K562 (cell line): ENCODE data around the gene FOXP4. TPM values are rescaled to one million over a fixed set of nuclear protein-coding genes. Genes with fewer than 3 reads are reported as not detected.

ENCODE experiments used
- ATAC-seq: fragments of 200-7000 bp; cut with Tn5 transposase; 3 replicates; pipeline ENCODE4 v1.9.1; 2020; ENCODE audit warnings: moderate library complexity
- BruUV-seq: library from RNA; stranded (reverse); fragments of 400-500 nt; replicated peaks from 2 replicates; lab custom pipeline; 2021; lab: Mats Ljungman, UMichigan
- CTCF ChIA-PET: fragments of 300-600 bp; formaldehyde crosslinking; extraction: SDS; loops from one replicate; lab custom pipeline; 2021; ENCODE audit warnings: low intra/inter-chr PET ratio; lab: Yijun Ruan, JAX
- POLR2A ChIA-PET: fragments of 300-600, 350-650 bp; sonication (Branson Sonifier 250); formaldehyde crosslinking; extraction: SDS; loops from one replicate; lab custom pipeline; 2021; ENCODE audit warnings: antibody characterized with exemption, inconsistent platforms; lab: Yijun Ruan, JAX
- DNase-seq, 4 experiments: peaks; one replicate each; pipeline versions ENCODE4 v3.0.0 to v3.0.0-alpha.2; 2011 to 2018; ENCODE audit warnings: low spot score in 3 of 4, mixed read lengths in 3 of 4; ENCODE audit errors: extremely low read depth in 1 of 4
- FAIRE-seq: peaks from 2 replicates; lab custom pipeline; 2011; peaks lifted over from hg19 to GRCh38; lab: Jason Lieb, UNC
- H2AFZ ChIP-seq: 2 replicates; pipeline ENCODE4 v1.6.0; 2011; ENCODE audit warnings: low read depth, low read length, control low read depth, inconsistent platforms
- H3K27ac ChIP-seq: fragments of 200-600 bp; 3 replicates; pipeline ENCODE4 v1.8.0; 2011; ENCODE audit warnings: low read depth, mild to moderate bottlenecking, control low read depth, inconsistent platforms, low read length, moderate library complexity, mixed read lengths; ENCODE audit errors: extremely low read depth
- H3K27me3 ChIP-seq, 2 experiments: fragments of 300-600 bp in 1 of 2; 2 replicates in 1 of 2; 3 replicates in 1 of 2; pipeline versions ENCODE4 v1.6.0 to v1.8.0; 2011; ENCODE audit warnings: inconsistent platforms in 2 of 2, low read length in 2 of 2, mild to moderate bottlenecking in 1 of 2, mixed read lengths in 1 of 2, moderate library complexity in 1 of 2; ENCODE audit not compliant: control insufficient read depth in 2 of 2, insufficient read depth in 2 of 2
- H3K36me3 ChIP-seq: fragments of 300-600 bp; 3 replicates; pipeline ENCODE4 v1.8.0; 2011; ENCODE audit warnings: mild to moderate bottlenecking, low read length, inconsistent platforms; ENCODE audit not compliant: control insufficient read depth, insufficient read depth
- H3K4me1 ChIP-seq, 2 experiments: fragments of 200-600 bp in 1 of 2; replicated peaks in 1 of 2; 2 replicates in 1 of 2; 3 replicates in 1 of 2; pipeline versions ENCODE4 v1.5.1 to v1.8.0; 2011; ENCODE audit warnings: inconsistent platforms in 2 of 2, low read length in 2 of 2, mild to moderate bottlenecking in 1 of 2, mixed read lengths in 1 of 2, moderate library complexity in 1 of 2; ENCODE audit not compliant: control insufficient read depth in 2 of 2, insufficient read depth in 2 of 2
- H3K4me2 ChIP-seq: 2 replicates; pipeline ENCODE4 v1.6.1; 2011; ENCODE audit warnings: low read length, control low read depth, inconsistent platforms, mixed read lengths; ENCODE audit not compliant: insufficient read depth
- H3K4me3 ChIP-seq: fragments of 200-600 bp; sonication (generic), shearing (Covaris generic); 2 replicates; pipeline ENCODE4 v1.5.1; 2016; ENCODE audit warnings: control low read depth, inconsistent platforms
- H3K79me2 ChIP-seq: fragments of 200-600 bp; 3 replicates; pipeline ENCODE4 v1.8.0; 2011; ENCODE audit warnings: low read length, inconsistent platforms; ENCODE audit not compliant: control insufficient read depth, insufficient read depth
- H3K9ac ChIP-seq, 2 experiments: 2 replicates each; pipeline versions ENCODE4 v1.6.0 to v1.6.1; 2011; ENCODE audit warnings: low read depth in 2 of 2, low read length in 2 of 2, control low read depth in 1 of 2, inconsistent platforms in 1 of 2, mild to moderate bottlenecking in 1 of 2, mixed read lengths in 1 of 2; ENCODE audit not compliant: insufficient read depth in 1 of 2
- H3K9me1 ChIP-seq: one replicate; pipeline ENCODE4 v1.6.0; 2011; ENCODE audit warnings: inconsistent platforms, mild to moderate bottlenecking, low read length, moderate library complexity; ENCODE audit not compliant: control insufficient read depth, insufficient read depth
- H3K9me3 ChIP-seq: replicated peaks from 2 replicates; pipeline ENCODE4 v1.5.1; 2011; ENCODE audit warnings: low read depth, low read length, inconsistent platforms; ENCODE audit not compliant: control insufficient read depth, insufficient read depth
- H4K20me1 ChIP-seq: replicated peaks from 2 replicates; pipeline ENCODE4 v1.6.1; 2011; ENCODE audit warnings: low read length, inconsistent platforms, mixed read lengths; ENCODE audit not compliant: control insufficient read depth, insufficient read depth
- ARID3A ChIP-seq: IDR thresholded peaks from 2 replicates; pipeline ENCODE4 v1.6.1; 2012; ENCODE audit warnings: low read depth, low read length, improper control_type of control experiment, borderline replicate concordance
- CEBPB ChIP-seq: fragments of 450-650 bp; IDR thresholded peaks from 2 replicates; pipeline ENCODE4 v1.6.1; 2016; ENCODE audit warnings: missing genetic modification characterization, missing compliant biosample characterization
- ETV6 ChIP-seq, 3 experiments: fragments of 150-350 bp in 1 of 3; sonication (generic) in 1 of 3; formaldehyde crosslinking in 1 of 3; IDR thresholded peaks; 2 replicates each; pipeline versions ENCODE4 v1.6.1 to v1.8.0; 2014 to 2022; ENCODE audit warnings: borderline replicate concordance in 2 of 3, low read depth in 2 of 3, antibody characterized with exemption in 1 of 3, low read length in 1 of 3, mild to moderate bottlenecking in 1 of 3, missing genetic modification reagents in 1 of 3
- FOSL1 ChIP-seq: fragments of 200-800 bp; sonication (Bioruptor generic); conservative IDR thresholded peaks from 2 replicates; pipeline ENCODE4 v1.6.1; 2016; ENCODE audit warnings: missing genetic modification characterization, missing compliant biosample characterization
- GTF2B ChIP-seq: IDR thresholded peaks from 2 replicates; pipeline ENCODE4 v1.6.1; 2011; ENCODE audit not compliant: insufficient read length; ENCODE audit errors: extremely low read depth
- HNRNPL ChIP-seq: fragments of 200-400 bp; formaldehyde crosslinking; IDR thresholded peaks from 2 replicates; pipeline ENCODE4 v1.6.1; 2017; ENCODE audit warnings: low read depth, mild to moderate bottlenecking, low read length
- KLF6 ChIP-seq: fragments of 250-450 bp; sonication (Bioruptor Pico); IDR thresholded peaks from 2 replicates; pipeline ENCODE4 v1.4.0; 2020; ENCODE audit warnings: mild to moderate bottlenecking, moderate library complexity, borderline replicate concordance
- MTA2 ChIP-seq: fragments of 450-650 bp; IDR thresholded peaks from 2 replicates; pipeline ENCODE4 v1.6.1; 2016; ENCODE audit warnings: low read depth
- NFIX ChIP-seq: fragments of 250-450 bp; sonication (Bioruptor Pico); IDR thresholded peaks from 2 replicates; pipeline ENCODE4 v1.4.0; 2020; ENCODE audit warnings: low read depth, mild to moderate bottlenecking, moderate library complexity
- PHB2 ChIP-seq: fragments of 450-650 bp; IDR thresholded peaks from 2 replicates; pipeline ENCODE4 v1.6.1; 2017; ENCODE audit warnings: low read depth
- PHF21A ChIP-seq: fragments of 450-650 bp; IDR thresholded peaks from 2 replicates; pipeline ENCODE4 v1.6.1; 2017; ENCODE audit warnings: low read depth, borderline replicate concordance
- POLR2AphosphoS5 ChIP-seq: IDR thresholded peaks from 2 replicates; pipeline ENCODE4 v1.6.1; 2011; ENCODE audit warnings: mild to moderate bottlenecking, low read depth, low read length, moderate library complexity; ENCODE audit not compliant: control insufficient read depth, insufficient read depth
- POLR2B ChIP-seq: fragments of 450-650 bp; IDR thresholded peaks from 2 replicates; pipeline ENCODE4 v1.6.1; 2018; ENCODE audit warnings: low read depth; ENCODE audit not compliant: partially characterized antibody
- PPARD ChIP-seq: fragments of 250-450 bp; sonication (Bioruptor Pico); IDR thresholded peaks from 2 replicates; pipeline ENCODE4 v1.8.0; 2022; ENCODE audit warnings: inconsistent platforms, mild to moderate bottlenecking, moderate library complexity
- RBM15 ChIP-seq: fragments of 200-400 bp; formaldehyde crosslinking; IDR thresholded peaks from 2 replicates; pipeline ENCODE4 v1.6.1; 2018; ENCODE audit warnings: mild to moderate bottlenecking, low read length, moderate library complexity; ENCODE audit not compliant: insufficient read depth
- TCF7L2 ChIP-seq: fragments of 150-350 bp; IDR thresholded peaks from 2 replicates; pipeline ENCODE4 v1.6.1; 2016; ENCODE audit warnings: low read depth, mild to moderate bottlenecking, low read length, moderate library complexity
- TGIF2 ChIP-seq: sonication (generic); formaldehyde crosslinking; IDR thresholded peaks from 2 replicates; pipeline ENCODE4 v1.8.1; 2022; ENCODE audit warnings: mild to moderate bottlenecking, missing genetic modification reagents, moderate library complexity
- TRIM24 ChIP-seq, 2 experiments: fragments of 450-650 bp; IDR thresholded peaks; 2 replicates each; pipeline ENCODE4 v1.6.1; 2016
- WGBS: fragments of 100-300 bp; shearing (Covaris generic); methylation state at CpG from one replicate; pipeline ENCODE4 v1.1.6; 2016; ENCODE audit warnings: low coverage, mixed read lengths; ENCODE audit not compliant: insufficient coverage; ENCODE audit errors: missing lambda C conversion rate; 5-methylcytosine and 5-hydroxymethylcytosine counted together
- in situ Hi-C: fragments of 300-500 bp; cut with MboI; formaldehyde crosslinking; loops from 4 replicates; pipeline ENCODE4 v1.15.0; 2018; ENCODE audit warnings: inconsistent platforms, mixed read lengths
- intact Hi-C: fragments of 100-400 bp; cut with micrococcal nuclease; formaldehyde crosslinking; loops from 2 replicates; pipeline ENCODE4 v1.14.2; 2022
- polyA plus RNA-seq, 8 experiments: library from polyadenylated mRNA; depleted of rRNA in 4 of 8; stranded (reverse) in 5 of 8; unstranded in 3 of 8; fragments of >200 nt; fragmentation: Nextera tagmentation in 2 of 8; fragmentation: Illumina TruSeq in 1 of 8; extraction: Ambion mirVana in 2 of 8; extraction: Trizol in 1 of 8; gene quantifications; 2 replicates each; pipeline versions ENCODE4 v1.2.1 to v1.2.3, GENCODE V29; 2011 to 2014; ENCODE audit warnings: inconsistent platforms in 1 of 8, missing spikeins in 1 of 8
- total RNA-seq, 7 experiments: library from RNA; depleted of rRNA in 6 of 7; stranded (reverse); fragments of >200 nt in 6 of 7; fragmentation: Illumina TruSeq in 2 of 7; extraction: Trizol in 2 of 7; gene quantifications; 2 replicates each; pipeline versions ENCODE4 v1.2.1 to v1.2.3, GENCODE V29; 2011 to 2021; ENCODE audit warnings: low replicate concordance in 1 of 7

The FOXP4 gene
- total and polyA plus RNA-seq, 9 of the 15 experiments (the other 6 are each of a cell fraction or from before 2014, with no cell fraction given) = 0.11 to 29.4 (median 2.3) TPM

- FAIRE-seq (no peak), ATAC-seq (no peak), DNase-seq (no peak)
- Histone ChIP-seq H3K36me3 (no peaks in the 10 kb centered on the region; the same call in 2 of the 3 replicates), H3K4me2 (no peak overlapping the region), H3K9me3 (no peaks in the 10 kb centered on the region), H3K27ac (no peak overlapping the region), H4K20me1 (peaks cover 14% of the 10 kb centered on the region; the same call in 1 of the 2 replicates), H3K9ac (no peak overlapping the region), H3K9me1 (no peaks in the 10 kb centered on the region), H3K27me3 (no peaks in the 10 kb centered on the region), H3K4me3 (no peak overlapping the region), H3K4me1 (peaks cover 0 to 5% of the 10 kb centered on the region in 2 experiments; a peak in 1 of 5 replicates), H3K79me2 (no peaks in the 10 kb centered on the region), H2AFZ (no peak overlapping the region)
- POLR2A ChIA-PET = interaction anchor here (0.8 to 1.5 kb wide), 2 partner anchors 17 to 74 kb away, joined by 3 read pairs; no protein-coding TSS in a partner anchor
- intact Hi-C loops = no loop called here
- in situ Hi-C loops = no loop called here
- no peak for TF ChIP-seq HNRNPL
- no peak for TF ChIP-seq KLF6 (CRISPR knock-in tag)
- TF ChIP-seq MTA2 = no peak
- TF ChIP-seq TCF7L2 = no peak
- TF ChIP-seq GTF2B = no peak
- TF ChIP-seq PPARD (CRISPR knock-in tag) = no peak
- no peak for TF ChIP-seq PHB2
- TF ChIP-seq CEBPB (tag) = no peak
- TF ChIP-seq TGIF2 (CRISPR knock-in tag) = no peak
- no peak for TF ChIP-seq RBM15
- TF ChIP-seq POLR2AphosphoS5 = no peak
- TF ChIP-seq FOSL1 (tag) = no peak
- TF ChIP-seq POLR2B = no peak
- TF ChIP-seq PHF21A = no peak
- TF ChIP-seq ETV6 (IDR thresholded peaks at IDR 0.05; ENCODE audit: borderline replicate concordance in 1 of 2, low read depth in 2 of 2, low read length in 1 of 2) = no peak
- no peak for TF ChIP-seq ETV6 (CRISPR knock-in tag; IDR thresholded peaks at IDR 0.05; ENCODE audit: borderline replicate concordance)
- TF ChIP-seq ARID3A = no peak
- no peak for TF ChIP-seq TRIM24 (IDR thresholded peaks at IDR 0.05)
- TF ChIP-seq NFIX (CRISPR knock-in tag) = no peak
- BruUV-seq = no TSS peak
- 21% methylated on average over 7 of the region's 7 CpGs for WGBS
- CTCF ChIA-PET = no interaction called here
Measured at GRCh38 chr6:41529970-41530369, 16.2 kb upstream of the FOXP4 start.
